HEK293 (cell line): Measurements from ENCODE around the gene VWA3A.

Experiments used
- CTCF ChIA-PET: fragments of 350-600 bp; formaldehyde crosslinking; extraction: SDS; loops from one replicate; lab custom pipeline; 2021; ENCODE audit warnings: antibody characterized with exemption; lab: Yijun Ruan, JAX
- POLR2A ChIA-PET: fragments of 300-600 bp; formaldehyde crosslinking; extraction: SDS; loops from one replicate; lab custom pipeline; 2020; ENCODE audit warnings: antibody characterized with exemption, inconsistent platforms; lab: Yijun Ruan, JAX
- H3K27ac ChIP-seq: fragments of 200-500 bp; sonication (Bioruptor generic); 2 replicates; pipeline ENCODE4 v1.5.1; 2014; ENCODE audit warnings: low read depth, low read length, control low read depth, inconsistent platforms; ENCODE audit errors: extremely low read depth
- H3K36me3 ChIP-seq, 2 experiments: fragments of 200-500 bp in 1 of 2; sonication (Bioruptor generic) in 1 of 2; 1 replicate in 1 of 2; 2 replicates in 1 of 2; pipeline ENCODE4 v1.5.1; 2014 to 2017; ENCODE audit warnings: inconsistent platforms in 2 of 2, low read length in 2 of 2; ENCODE audit not compliant: control insufficient read depth in 2 of 2, insufficient read depth in 1 of 2
- H3K4me1 ChIP-seq: fragments of 200-500 bp; sonication (Bioruptor generic); 2 replicates; pipeline ENCODE4 v1.5.1; 2014; ENCODE audit warnings: mild to moderate bottlenecking, low read length, inconsistent platforms; ENCODE audit not compliant: control insufficient read depth, insufficient read depth
- H3K4me3 ChIP-seq: 2 replicates; pipeline ENCODE4 v1.5.1; 2011; ENCODE audit warnings: low read depth, mild to moderate bottlenecking, control low read depth, low read length, moderate library complexity
- H3K9me3 ChIP-seq: fragments of 200-500 bp; sonication (Bioruptor generic); 2 replicates; pipeline ENCODE4 v1.5.1; 2014; ENCODE audit warnings: low read depth, low read length, inconsistent platforms; ENCODE audit not compliant: control insufficient read depth, insufficient read depth
- HOXC10 ChIP-seq: sonication (generic); formaldehyde crosslinking; IDR thresholded peaks from 2 replicates; pipeline ENCODE4 v1.8.1; 2023; ENCODE audit warnings: mild to moderate bottlenecking, missing genetic modification reagents
- KLF9 ChIP-seq: fragments of 450-650 bp; formaldehyde crosslinking; IDR thresholded peaks from 2 replicates; pipeline ENCODE4 v1.5.1; 2016; ENCODE audit warnings: missing biosample characterization, missing genetic modification characterization, low read depth
- REST ChIP-seq: fragments of 450-650 bp; formaldehyde crosslinking; IDR thresholded peaks from 2 replicates; pipeline ENCODE4 v1.5.1; 2016; ENCODE audit warnings: missing biosample characterization, missing genetic modification characterization
- TRIM28 ChIP-seq: IDR thresholded peaks from 2 replicates; pipeline ENCODE4 v1.6.1; 2011; ENCODE audit warnings: low read length, control low read depth, borderline replicate concordance
- YY2 ChIP-seq: fragments of 450-650 bp; formaldehyde crosslinking; IDR thresholded peaks from 2 replicates; pipeline ENCODE4 v1.5.1; 2016; ENCODE audit warnings: missing biosample characterization, missing genetic modification characterization
- ZBTB10 ChIP-seq: fragments of 450-650 bp; formaldehyde crosslinking; IDR thresholded peaks from 2 replicates; pipeline ENCODE4 v1.5.1; 2016; ENCODE audit warnings: missing biosample characterization, missing genetic modification characterization
- ZFP3 ChIP-seq: fragments of 450-650 bp; formaldehyde crosslinking; IDR thresholded peaks from 2 replicates; pipeline ENCODE4 v1.5.1; 2016; ENCODE audit warnings: low read depth, missing biosample characterization, missing genetic modification characterization
- ZNF223 ChIP-seq: fragments of 450-650 bp; formaldehyde crosslinking; IDR thresholded peaks from 2 replicates; pipeline ENCODE4 v1.5.1; 2016; ENCODE audit warnings: missing biosample characterization, missing genetic modification characterization
- ZNF302 ChIP-seq: fragments of 450-650 bp; formaldehyde crosslinking; IDR thresholded peaks from 2 replicates; pipeline ENCODE4 v1.5.1; 2016; ENCODE audit warnings: missing biosample characterization, missing genetic modification characterization, low read depth
- ZNF48 ChIP-seq: fragments of 450-650 bp; formaldehyde crosslinking; IDR thresholded peaks from 2 replicates; pipeline ENCODE4 v1.5.1; 2016; ENCODE audit warnings: missing biosample characterization, missing genetic modification characterization
- ZNF513 ChIP-seq: fragments of 450-650 bp; IDR thresholded peaks from 2 replicates; pipeline ENCODE4 v1.5.1; 2018; ENCODE audit warnings: missing biosample characterization, missing genetic modification characterization
- ZNF518A ChIP-seq: fragments of 450-650 bp; formaldehyde crosslinking; conservative IDR thresholded peaks from 2 replicates; pipeline ENCODE4 v1.5.1; 2016; ENCODE audit warnings: low read depth, missing biosample characterization, missing genetic modification characterization
- ZNF529 ChIP-seq: fragments of 450-650 bp; formaldehyde crosslinking; IDR thresholded peaks from 2 replicates; pipeline ENCODE4 v1.5.1; 2017; ENCODE audit warnings: missing genetic modification characterization, missing biosample characterization; ENCODE audit not compliant: insufficient replicate concordance
- ZNF558 ChIP-seq: fragments of 450-650 bp; formaldehyde crosslinking; IDR thresholded peaks from 2 replicates; pipeline ENCODE4 v1.5.1; 2016; ENCODE audit warnings: missing biosample characterization, missing genetic modification characterization
- ZNF580 ChIP-seq: fragments of 450-650 bp; formaldehyde crosslinking; IDR thresholded peaks from 2 replicates; pipeline ENCODE4 v1.5.1; 2016; ENCODE audit warnings: missing biosample characterization, missing genetic modification characterization
- ZNF670 ChIP-seq: fragments of 450-650 bp; formaldehyde crosslinking; IDR thresholded peaks from 2 replicates; pipeline ENCODE4 v1.5.1; 2016; ENCODE audit warnings: missing biosample characterization, missing genetic modification characterization, low read depth
- ZNF843 ChIP-seq: fragments of 450-650 bp; formaldehyde crosslinking; IDR thresholded peaks from 2 replicates; pipeline ENCODE4 v1.5.1; 2016; ENCODE audit warnings: missing biosample characterization, missing genetic modification characterization

Gene VWA3A

GRCh38 chr16:22053921-22054341 is 38.4 kb upstream of the VWA3A start (continued):
- TF ChIP-seq ZNF843 (tag by site-specific recombination) (no peak), ZNF513 (tag by site-specific recombination) (no peak), TRIM28 (no peak), ZNF302 (tag by site-specific recombination) (no peak), HOXC10 (no peak), ZNF518A (tag by site-specific recombination) (no peak), ZBTB10 (tag by site-specific recombination) (no peak), YY2 (no peak)

- Histone ChIP-seq H3K4me3 (no peak overlapping the region), H3K4me1 (no peaks in the 10 kb centered on the region), H3K9me3 (no peaks in the 10 kb centered on the region), H3K36me3 (no peaks in the 10 kb centered on the region; a peak in 1 of 3 replicates), H3K27ac (no peak overlapping the region)
- CTCF ChIA-PET, result interaction anchor here (0.5 to 1.7 kb wide), 4 partner anchors 15 to 59 kb away, joined by 3 to 10 read pairs (median 4); no protein-coding TSS in a partner anchor
- TF ChIP-seq ZNF580 (tag by site-specific recombination) (no peak), ZNF558 (tag by site-specific recombination) (no peak), ZFP3 (no peak), KLF9 (tag by site-specific recombination) (no peak), REST (tag by site-specific recombination) (no peak), ZNF223 (no peak), ZNF48 (tag by site-specific recombination) (no peak), ZNF529 (tag by site-specific recombination) (no peak), ZNF670 (tag by site-specific recombination) (no peak)
- POLR2A ChIA-PET, result interaction anchor here (0.6 kb wide), 1 partner anchor 66 kb away, joined by 5 read pairs; no protein-coding TSS in a partner anchor
Measured at GRCh38 chr16:22054847-22055590, 37.3 kb upstream of the VWA3A start.
